Fibroblast of villous mesenchyme (primary cell): ENCODE measurements around the gene UCN3. TPM values are rescaled to one million over a fixed set of nuclear protein-coding genes. Genes with fewer than 3 reads are reported as not detected.
"Not testable (repeated sequence)": the region's sequence is repeated elsewhere in the genome, so short reads cannot be mapped to it uniquely, and the experiment has no call there.

Source experiments
- DNase-seq: peaks from one replicate; pipeline ENCODE4 v3.0.0-alpha.2; 2010; ENCODE audit warnings: low read depth
- H3K4me3 ChIP-seq: 2 replicates; pipeline ENCODE4 v1.5.1; 2011; ENCODE audit warnings: low read depth, mild to moderate bottlenecking, low read length
- total RNA-seq: library from RNA; depleted of rRNA; stranded (reverse); fragments of >200 nt; gene quantifications from 2 replicates; pipeline ENCODE4 v1.2.3, GENCODE V29; 2012
- TF ChIP-seq, protein P1 (sequence below): IDR thresholded peaks from 2 replicates; pipeline ENCODE4 v1.5.1; 2012; ENCODE audit warnings: low read depth, mild to moderate bottlenecking, low read length; ENCODE audit not compliant: insufficient read depth

UCN3 gene
- total RNA-seq, 1 donor: not detected

DNA sequence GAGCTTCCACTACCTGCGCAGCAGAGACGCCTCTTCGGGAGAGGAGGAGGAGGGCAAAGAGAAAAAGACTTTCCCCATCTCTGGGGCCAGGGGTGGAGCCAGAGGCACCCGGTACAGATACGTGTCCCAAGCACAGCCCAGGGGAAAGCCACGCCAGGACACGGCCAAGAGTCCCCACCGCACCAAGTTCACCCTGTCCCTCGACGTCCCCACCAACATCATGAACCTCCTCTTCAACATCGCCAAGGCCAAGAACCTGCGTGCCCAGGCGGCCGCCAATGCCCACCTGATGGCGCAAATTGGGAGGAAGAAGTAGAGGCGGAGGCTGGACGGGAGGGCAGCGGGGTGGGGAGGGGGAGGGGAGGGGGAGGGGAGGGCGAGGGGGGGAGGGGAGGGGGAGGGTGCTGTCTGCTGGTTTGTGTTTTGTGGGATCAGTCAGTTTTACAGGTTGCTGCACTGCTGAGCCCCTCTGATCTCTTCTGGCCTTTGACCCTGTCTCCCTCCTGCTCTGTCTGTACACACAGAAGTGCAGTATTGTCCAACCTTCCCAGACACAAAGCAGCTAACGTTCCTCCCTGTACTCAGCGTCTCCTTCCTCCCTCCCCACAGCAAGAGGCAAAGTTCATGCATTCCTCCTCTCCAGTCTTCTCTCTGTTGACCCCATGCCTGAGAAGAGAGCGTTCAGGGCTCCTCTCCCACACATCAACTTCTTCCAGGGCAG is 9.3 kb downstream of the UCN3 start:
- TF ChIP-seq, protein P1, sequence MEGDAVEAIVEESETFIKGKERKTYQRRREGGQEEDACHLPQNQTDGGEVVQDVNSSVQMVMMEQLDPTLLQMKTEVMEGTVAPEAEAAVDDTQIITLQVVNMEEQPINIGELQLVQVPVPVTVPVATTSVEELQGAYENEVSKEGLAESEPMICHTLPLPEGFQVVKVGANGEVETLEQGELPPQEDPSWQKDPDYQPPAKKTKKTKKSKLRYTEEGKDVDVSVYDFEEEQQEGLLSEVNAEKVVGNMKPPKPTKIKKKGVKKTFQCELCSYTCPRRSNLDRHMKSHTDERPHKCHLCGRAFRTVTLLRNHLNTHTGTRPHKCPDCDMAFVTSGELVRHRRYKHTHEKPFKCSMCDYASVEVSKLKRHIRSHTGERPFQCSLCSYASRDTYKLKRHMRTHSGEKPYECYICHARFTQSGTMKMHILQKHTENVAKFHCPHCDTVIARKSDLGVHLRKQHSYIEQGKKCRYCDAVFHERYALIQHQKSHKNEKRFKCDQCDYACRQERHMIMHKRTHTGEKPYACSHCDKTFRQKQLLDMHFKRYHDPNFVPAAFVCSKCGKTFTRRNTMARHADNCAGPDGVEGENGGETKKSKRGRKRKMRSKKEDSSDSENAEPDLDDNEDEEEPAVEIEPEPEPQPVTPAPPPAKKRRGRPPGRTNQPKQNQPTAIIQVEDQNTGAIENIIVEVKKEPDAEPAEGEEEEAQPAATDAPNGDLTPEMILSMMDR: no peak
- H3K4me3 ChIP-seq: no peak overlapping the region
- no peak for DNase-seq

- TF ChIP-seq, protein P1: no peak
- H3K4me3 ChIP-seq: no peak overlapping the region
- no peak for DNase-seq
These were observed 11.7 kb downstream of the UCN3 start for GRCh38 chr10:5376450-5376849.

- not testable (repeated sequence) for DNase-seq, H3K4me3 ChIP-seq
These were observed 14.4 kb downstream of the UCN3 start for GRCh38 chr10:5379202-5379601.

- not testable (repeated sequence) for DNase-seq, H3K4me3 ChIP-seq
These were observed 15.6 kb downstream of the UCN3 start for GRCh38 chr10:5380395-5380794.

DNA sequence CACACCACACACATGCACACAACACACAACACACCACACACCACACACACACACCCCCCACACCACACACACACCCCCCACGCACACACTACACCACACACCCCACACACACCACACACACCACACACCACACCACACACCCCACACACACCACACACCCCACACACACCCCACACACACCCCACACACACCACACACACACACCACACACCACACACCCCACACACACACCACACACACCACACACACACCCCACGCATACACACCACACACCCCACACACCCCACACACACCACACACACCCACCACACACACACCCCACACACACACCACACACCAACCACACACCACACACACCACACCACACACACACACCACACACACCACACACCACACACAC is 16.4 kb downstream of the UCN3 start:
- no peak for DNase-seq
- TF ChIP-seq, protein P1: no peak

DNA sequence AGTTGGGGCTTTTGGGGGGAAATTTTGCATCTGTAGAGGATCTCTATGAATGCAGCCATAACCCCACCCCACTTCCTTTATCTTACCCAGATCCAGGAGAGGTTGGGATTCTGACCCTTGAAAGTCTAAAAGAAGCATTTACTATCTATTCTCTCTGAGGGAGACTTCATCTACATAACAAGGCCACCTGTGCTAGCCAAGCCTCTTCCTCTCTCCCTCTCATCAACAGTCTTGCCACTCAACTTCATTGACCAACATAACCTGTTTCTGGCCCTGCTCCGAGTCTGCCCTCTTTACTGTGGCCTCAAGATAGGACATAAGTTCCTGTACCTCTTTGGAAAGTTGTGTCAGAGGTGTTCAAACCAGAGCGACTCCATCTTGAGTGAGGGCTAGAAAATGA is 20.5 kb downstream of the UCN3 start:
- TF ChIP-seq, protein P1: no peak
- DNase-seq: no peak
- no peak overlapping the region for H3K4me3 ChIP-seq

More for the DNA sequence above, 16.4 kb downstream of the UCN3 start:
- H3K4me3 ChIP-seq: no peak overlapping the region

- no peak overlapping the region for H3K4me3 ChIP-seq
- DNase-seq: no peak
- TF ChIP-seq, protein P1: no peak
These were observed 22.4 kb downstream of the UCN3 start for GRCh38 chr10:5387169-5387568.

DNA sequence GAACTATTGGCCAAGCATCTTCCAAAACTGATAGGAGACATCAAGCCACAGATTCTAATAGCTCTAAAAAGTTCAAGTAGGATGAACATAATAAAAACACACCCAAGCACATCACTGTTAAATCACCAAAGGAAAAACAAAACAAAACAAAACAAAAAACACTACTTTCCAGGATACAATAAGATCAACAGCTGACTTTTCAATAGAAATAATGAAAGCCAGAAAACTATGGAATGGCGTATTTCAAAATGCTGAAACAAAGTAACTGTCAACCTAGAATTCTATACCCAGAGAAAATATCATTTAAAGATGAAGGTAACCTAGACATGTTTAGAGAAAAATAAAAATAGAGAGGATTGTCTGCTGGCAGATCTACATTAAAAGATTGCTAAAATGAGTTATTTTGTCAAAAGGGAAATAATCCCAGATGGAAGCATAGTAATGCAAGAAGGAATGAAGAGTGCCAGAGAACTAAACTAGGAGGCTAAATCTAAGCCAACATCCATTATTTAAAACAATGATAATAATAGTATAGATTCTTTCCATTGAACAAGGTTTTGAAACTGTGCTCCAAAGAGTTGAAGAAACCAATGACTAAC is 25.9 kb downstream of the UCN3 start:
- DNase-seq: no peak
- TF ChIP-seq, protein P1: no peak
- H3K4me3 ChIP-seq: no peak overlapping the region
